ENCODE measurements around the gene SP100.

- TF ChIP-seq EGR1 (IDR thresholded peaks at IDR 0.05) = no peak
- TF ChIP-seq TAF1 (IDR thresholded peaks at IDR 0.05; ENCODE audit: low read depth) = no peak
- TF ChIP-seq REST (IDR thresholded peaks at IDR 0.05; ENCODE audit: low read depth) = no peak
- TF ChIP-seq FOXM1 (IDR thresholded peaks at IDR 0.05; ENCODE audit: borderline replicate concordance, low read depth) = no peak
- no peak for TF ChIP-seq ZBTB7A (IDR thresholded peaks at IDR 0.05; ENCODE audit: low read depth)
- no peak for TF ChIP-seq TEAD4 (IDR thresholded peaks at IDR 0.05)
- no peak for TF ChIP-seq EP300 (IDR thresholded peaks at IDR 0.05; ENCODE audit: borderline replicate concordance)
- TF ChIP-seq YY1 (IDR thresholded peaks at IDR 0.05; ENCODE audit: low read depth) = no peak
- peak; percentile 32; the same call in 1 of the 2 replicates for TF ChIP-seq MAX (IDR thresholded peaks at IDR 0.05)
- no peak for TF ChIP-seq CREB1 (IDR thresholded peaks at IDR 0.05; ENCODE audit: low read depth)
Measured at GRCh38 chr2:230411570-230412370, 4.2 kb upstream of the SP100 start.

Data from Ishikawa (cell line).